ENCODE measurements around the gene ADAMTS15. TPM values are rescaled to one million over a fixed set of nuclear protein-coding genes. Genes with fewer than 3 reads are reported as not detected.

Gene ADAMTS15
- total and polyA plus RNA-seq, 2 experiments from 2014 or later: 2.2 to 12.9 TPM

DNA sequence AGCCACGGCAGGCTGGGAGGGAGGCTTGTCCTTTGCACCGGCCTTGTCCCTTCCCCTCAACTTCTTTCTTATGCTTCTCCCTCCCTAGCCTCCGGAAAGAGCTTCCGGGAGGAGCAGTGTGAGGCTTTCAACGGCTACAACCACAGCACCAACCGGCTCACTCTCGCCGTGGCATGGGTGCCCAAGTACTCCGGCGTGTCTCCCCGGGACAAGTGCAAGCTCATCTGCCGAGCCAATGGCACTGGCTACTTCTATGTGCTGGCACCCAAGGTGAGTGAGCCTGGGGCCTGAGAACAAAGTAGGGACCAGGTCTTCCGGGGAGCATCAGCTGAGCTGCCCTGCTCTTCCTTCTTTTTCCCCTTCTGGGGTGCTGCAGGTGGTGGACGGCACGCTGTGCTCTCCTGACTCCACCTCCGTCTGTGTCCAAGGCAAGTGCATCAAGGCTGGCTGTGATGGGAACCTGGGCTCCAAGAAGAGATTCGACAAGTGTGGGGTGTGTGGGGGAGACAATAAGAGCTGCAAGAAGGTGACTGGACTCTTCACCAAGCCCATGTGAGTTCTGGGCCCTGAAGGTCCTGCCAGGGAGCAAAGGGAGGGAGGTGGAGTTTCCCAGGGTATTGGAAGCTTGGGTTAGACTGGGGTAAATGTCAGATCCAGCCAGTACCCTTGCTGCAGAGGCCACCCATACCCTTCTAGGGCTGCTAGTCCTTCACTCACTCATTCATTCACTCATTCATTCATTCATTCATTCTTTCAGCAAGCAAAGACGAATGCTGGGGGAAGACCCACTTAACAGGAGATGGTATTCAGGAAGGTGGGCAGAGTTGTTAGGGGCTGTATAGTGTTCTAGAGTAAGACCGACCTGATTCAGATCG, 22.6 kb downstream of the ADAMTS15 start:
- H3K27me3 ChIP-seq: no peaks in the 10 kb centered on the region
- H3K4me3 ChIP-seq: no peak overlapping the region
- H3K9me3 ChIP-seq (ENCODE audit: low read depth): no peaks in the 10 kb centered on the region
- DNase-seq (ENCODE audit: low read depth in 1 of 2, low spot score in 1 of 2): no peak
- no peak overlapping the region for H3K27ac ChIP-seq
- peaks cover 3% of the 10 kb centered on the region for H3K4me1 ChIP-seq (ENCODE audit: low read depth)
- peaks cover 8% of the 10 kb centered on the region for H3K36me3 ChIP-seq
- TF ChIP-seq, protein P1, sequence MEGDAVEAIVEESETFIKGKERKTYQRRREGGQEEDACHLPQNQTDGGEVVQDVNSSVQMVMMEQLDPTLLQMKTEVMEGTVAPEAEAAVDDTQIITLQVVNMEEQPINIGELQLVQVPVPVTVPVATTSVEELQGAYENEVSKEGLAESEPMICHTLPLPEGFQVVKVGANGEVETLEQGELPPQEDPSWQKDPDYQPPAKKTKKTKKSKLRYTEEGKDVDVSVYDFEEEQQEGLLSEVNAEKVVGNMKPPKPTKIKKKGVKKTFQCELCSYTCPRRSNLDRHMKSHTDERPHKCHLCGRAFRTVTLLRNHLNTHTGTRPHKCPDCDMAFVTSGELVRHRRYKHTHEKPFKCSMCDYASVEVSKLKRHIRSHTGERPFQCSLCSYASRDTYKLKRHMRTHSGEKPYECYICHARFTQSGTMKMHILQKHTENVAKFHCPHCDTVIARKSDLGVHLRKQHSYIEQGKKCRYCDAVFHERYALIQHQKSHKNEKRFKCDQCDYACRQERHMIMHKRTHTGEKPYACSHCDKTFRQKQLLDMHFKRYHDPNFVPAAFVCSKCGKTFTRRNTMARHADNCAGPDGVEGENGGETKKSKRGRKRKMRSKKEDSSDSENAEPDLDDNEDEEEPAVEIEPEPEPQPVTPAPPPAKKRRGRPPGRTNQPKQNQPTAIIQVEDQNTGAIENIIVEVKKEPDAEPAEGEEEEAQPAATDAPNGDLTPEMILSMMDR (IDR thresholded peaks at IDR 0.05; ENCODE audit: low read depth, low read length): no peak

DNA sequence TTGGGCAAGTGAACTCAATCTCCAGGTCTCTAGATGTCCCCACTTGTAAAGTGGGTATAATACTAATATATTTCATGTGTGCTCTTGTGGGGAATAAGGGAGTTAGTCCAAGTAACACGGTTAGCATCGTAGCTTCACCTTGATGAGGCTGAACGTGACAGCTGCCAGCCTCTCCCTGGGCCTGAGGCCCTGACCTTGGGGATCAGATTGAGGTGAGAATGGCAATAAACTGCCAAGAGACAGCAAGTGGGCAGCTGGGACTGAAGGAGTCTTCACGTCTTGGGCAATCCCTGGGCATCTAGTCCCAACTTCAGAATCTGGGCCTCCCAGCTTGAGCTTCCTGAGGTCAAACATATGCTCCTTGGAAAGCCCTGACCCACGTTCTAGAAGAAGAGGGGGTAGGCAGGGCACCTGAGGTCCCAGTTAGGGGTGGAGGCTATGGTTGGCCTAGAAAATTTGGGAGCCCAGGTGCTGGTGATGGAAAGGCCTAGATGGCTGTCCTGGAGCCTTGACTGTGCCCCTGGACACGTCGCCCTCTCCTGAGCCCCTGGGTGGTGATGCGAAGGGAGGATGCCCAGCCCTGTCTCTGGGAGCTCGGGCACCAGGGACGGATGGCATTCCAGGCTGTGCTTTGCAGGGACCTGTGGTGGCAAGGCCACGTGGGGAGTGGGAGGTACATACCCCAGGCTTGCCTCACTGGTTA, 23.4 kb downstream of the ADAMTS15 start:
- Histone ChIP-seq H3K27ac (no peak overlapping the region), H3K4me1 (ENCODE audit: low read depth) (peaks cover 11% of the 10 kb centered on the region), H3K9me3 (ENCODE audit: low read depth) (no peaks in the 10 kb centered on the region), H3K27me3 (no peaks in the 10 kb centered on the region), H3K4me3 (no peak overlapping the region), H3K36me3 (peaks cover 8% of the 10 kb centered on the region)
- DNase-seq (ENCODE audit: low read depth in 1 of 2, low spot score in 1 of 2): no peak
- TF ChIP-seq, protein P1 (IDR thresholded peaks at IDR 0.05; ENCODE audit: low read depth, low read length): no peak

DNA sequence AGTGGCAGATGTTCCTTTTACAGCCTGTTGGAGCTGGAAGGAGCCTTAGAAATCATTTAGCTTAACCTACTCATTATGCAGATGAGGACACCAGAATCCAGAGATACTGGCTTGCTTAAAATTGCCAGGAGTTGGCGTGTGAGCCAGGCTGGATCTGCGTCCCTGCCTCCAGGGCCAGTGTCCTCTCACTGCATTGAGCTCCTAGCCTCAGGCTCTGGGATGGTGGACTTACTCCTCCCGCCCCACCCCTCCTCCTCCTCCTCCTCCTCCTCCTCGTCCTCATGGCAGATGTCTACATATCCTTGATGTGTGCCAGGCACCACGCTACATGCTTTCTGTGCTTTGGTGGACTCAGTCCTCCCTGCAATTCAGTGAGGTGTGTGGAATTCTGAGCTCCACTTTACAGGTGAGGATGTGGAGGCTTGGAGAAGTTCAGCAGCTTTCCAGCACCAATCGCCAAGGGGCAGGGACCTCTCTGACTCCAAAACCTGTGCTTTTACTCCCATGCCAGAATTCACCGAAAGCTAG, 24.1 kb downstream of the ADAMTS15 start:
- peaks cover 17% of the 10 kb centered on the region for H3K4me1 ChIP-seq (ENCODE audit: low read depth)
- DNase-seq (ENCODE audit: low read depth in 1 of 2, low spot score in 1 of 2): no peak
- TF ChIP-seq, protein P1 (IDR thresholded peaks at IDR 0.05; ENCODE audit: low read depth, low read length): no peak
- H3K4me3 ChIP-seq: no peak overlapping the region
- H3K36me3 ChIP-seq: peaks cover 8% of the 10 kb centered on the region
- no peak overlapping the region for H3K27ac ChIP-seq
- H3K9me3 ChIP-seq (ENCODE audit: low read depth): no peaks in the 10 kb centered on the region
- H3K27me3 ChIP-seq: no peaks in the 10 kb centered on the region

DNA sequence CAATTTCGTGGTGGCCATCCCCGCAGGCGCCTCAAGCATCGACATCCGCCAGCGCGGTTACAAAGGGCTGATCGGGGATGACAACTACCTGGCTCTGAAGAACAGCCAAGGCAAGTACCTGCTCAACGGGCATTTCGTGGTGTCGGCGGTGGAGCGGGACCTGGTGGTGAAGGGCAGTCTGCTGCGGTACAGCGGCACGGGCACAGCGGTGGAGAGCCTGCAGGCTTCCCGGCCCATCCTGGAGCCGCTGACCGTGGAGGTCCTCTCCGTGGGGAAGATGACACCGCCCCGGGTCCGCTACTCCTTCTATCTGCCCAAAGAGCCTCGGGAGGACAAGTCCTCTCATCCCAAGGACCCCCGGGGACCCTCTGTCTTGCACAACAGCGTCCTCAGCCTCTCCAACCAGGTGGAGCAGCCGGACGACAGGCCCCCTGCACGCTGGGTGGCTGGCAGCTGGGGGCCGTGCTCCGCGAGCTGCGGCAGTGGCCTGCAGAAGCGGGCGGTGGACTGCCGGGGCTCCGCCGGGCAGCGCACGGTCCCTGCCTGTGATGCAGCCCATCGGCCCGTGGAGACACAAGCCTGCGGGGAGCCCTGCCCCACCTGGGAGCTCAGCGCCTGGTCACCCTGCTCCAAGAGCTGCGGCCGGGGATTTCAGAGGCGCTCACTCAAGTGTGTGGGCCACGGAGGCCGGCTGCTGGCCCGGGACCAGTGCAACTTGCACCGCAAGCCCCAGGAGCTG, 24.8 kb downstream of the ADAMTS15 start:
- Histone ChIP-seq H3K9me3 (ENCODE audit: low read depth) (no peaks in the 10 kb centered on the region), H3K4me3 (no peak overlapping the region), H3K36me3 (peaks cover 8% of the 10 kb centered on the region), H3K4me1 (ENCODE audit: low read depth) (peaks cover 24% of the 10 kb centered on the region), H3K27ac (no peak overlapping the region), H3K27me3 (no peaks in the 10 kb centered on the region)
- TF ChIP-seq, protein P1 (IDR thresholded peaks at IDR 0.05; ENCODE audit: low read depth, low read length): no peak
- no peak for DNase-seq (ENCODE audit: low read depth in 1 of 2, low spot score in 1 of 2)

DNA sequence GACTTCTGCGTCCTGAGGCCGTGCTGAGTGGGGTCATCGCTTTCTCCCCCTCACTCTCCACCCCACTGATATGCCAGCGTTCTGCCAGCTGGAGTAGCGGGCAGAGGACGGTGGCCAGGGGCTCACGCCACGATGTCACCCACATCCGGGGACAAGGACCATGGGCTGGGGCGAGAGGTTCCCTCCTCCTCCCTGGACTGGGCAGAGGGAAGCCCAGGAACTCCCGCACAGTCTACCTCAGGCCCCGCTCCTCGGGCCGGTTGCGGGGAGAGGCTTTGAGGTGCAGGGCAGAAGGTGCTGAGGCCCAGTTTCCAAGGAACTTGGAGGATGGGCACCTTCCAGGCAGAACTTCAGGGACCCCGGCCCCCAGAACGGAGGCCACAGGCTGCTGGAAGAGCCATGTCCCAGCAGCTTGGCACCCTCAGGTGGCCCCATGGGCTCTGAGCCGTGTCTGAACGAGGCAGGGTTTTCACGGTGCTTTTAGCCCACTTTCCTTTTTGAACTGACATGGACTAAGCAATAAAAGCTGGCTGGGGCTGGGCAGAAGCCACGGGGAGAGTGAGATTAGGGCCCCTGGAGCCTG, 25.4 kb downstream of the ADAMTS15 start:
- peaks cover 8% of the 10 kb centered on the region for H3K36me3 ChIP-seq
- TF ChIP-seq, protein P1 (IDR thresholded peaks at IDR 0.05; ENCODE audit: low read depth, low read length): no peak
- peaks cover 31% of the 10 kb centered on the region for H3K4me1 ChIP-seq (ENCODE audit: low read depth)
- no peak for DNase-seq (ENCODE audit: low read depth in 1 of 2, low spot score in 1 of 2)
- no peak overlapping the region for H3K4me3 ChIP-seq
- no peaks in the 10 kb centered on the region for H3K27me3 ChIP-seq
- H3K9me3 ChIP-seq (ENCODE audit: low read depth): no peaks in the 10 kb centered on the region
- no peak overlapping the region for H3K27ac ChIP-seq
